OCI-LY3 (cell line): Measurements from ENCODE around the gene FLNB.

Source experiments
- CTCF ChIP-seq: fragments of 200-600, 300-600 bp; sonication (generic); IDR thresholded peaks from 2 replicates; pipeline ENCODE4 v1.5.1; 2014; ENCODE audit warnings: antibody characterized with exemption, low read length, low read depth
- EZH2phosphoT487 ChIP-seq: fragments of 200-600 bp; shearing (Covaris generic); IDR thresholded peaks from 2 replicates; pipeline ENCODE4 v1.6.1; 2018; ENCODE audit warnings: antibody characterized with exemption, mixed run types, low read depth

GRCh38 chr3:58062472-58062871 lies 54.2 kb downstream of the FLNB start:
- TF ChIP-seq CTCF = no peak
- TF ChIP-seq EZH2phosphoT487 = no peak
